Neural cell (in vitro differentiated cells): ENCODE data around the gene OST4. TPM values are rescaled to one million over a fixed set of nuclear protein-coding genes. Genes with fewer than 3 reads are reported as not detected.

Experiments
- H2AFZ ChIP-seq: fragments of 200-600, 300-800 bp; sonication (generic), shearing (Covaris generic); 2 replicates; pipeline ENCODE4 v1.6.0; 2014; ENCODE audit warnings: low read depth, mild to moderate bottlenecking, antibody characterized with exemption, low read length, moderate library complexity
- H3F3A ChIP-seq: fragments of 200-600 bp; shearing (Covaris generic); 2 replicates; pipeline ENCODE4 v1.6.1; 2016; ENCODE audit warnings: mild to moderate bottlenecking, moderate library complexity, mixed read lengths, antibody characterized with exemption, low read length; ENCODE audit not compliant: insufficient read depth, poor library complexity, severe bottlenecking
- H3K27ac ChIP-seq: fragments of 200-600, 300-800 bp; sonication (generic), shearing (Covaris generic); 2 replicates; pipeline ENCODE4 v1.5.1; 2014; ENCODE audit warnings: mild to moderate bottlenecking, low read length, moderate library complexity
- H3K27me3 ChIP-seq: fragments of 300-800, 200-600 bp; sonication (generic), shearing (Covaris generic); 2 replicates; pipeline ENCODE4 v1.6.0; 2014; ENCODE audit warnings: mild to moderate bottlenecking, low read depth, low read length, moderate library complexity; ENCODE audit not compliant: insufficient read depth
- H3K36me3 ChIP-seq: fragments of 300-800, 200-600 bp; sonication (generic), shearing (Covaris generic); 2 replicates; pipeline ENCODE4 v1.5.1; 2014; ENCODE audit warnings: mild to moderate bottlenecking, antibody characterized with exemption, low read length, moderate library complexity; ENCODE audit not compliant: insufficient read depth
- H3K4me2 ChIP-seq: fragments of 300-800, 200-600 bp; sonication (generic), shearing (Covaris generic); 2 replicates; pipeline ENCODE4 v1.6.0; 2014; ENCODE audit warnings: mild to moderate bottlenecking, low read length
- H3K4me3 ChIP-seq: fragments of 300-800, 200-600 bp; sonication (generic), shearing (Covaris generic); 2 replicates; pipeline ENCODE4 v1.5.1; 2014; ENCODE audit warnings: mild to moderate bottlenecking, low read length, moderate library complexity
- H3K79me2 ChIP-seq: fragments of 200-600 bp; shearing (Covaris generic); replicated peaks from 2 replicates; pipeline ENCODE4 v1.6.0; 2014; ENCODE audit warnings: mild to moderate bottlenecking, low read length, moderate library complexity; ENCODE audit not compliant: insufficient read depth
- H3K9ac ChIP-seq: fragments of 300-800, 200-600 bp; sonication (generic), shearing (Covaris generic); 2 replicates; pipeline ENCODE4 v1.6.1; 2016; ENCODE audit warnings: mild to moderate bottlenecking, low read length, mixed read lengths
- H3K9me2 ChIP-seq: fragments of 200-600 bp; shearing (Covaris generic); 2 replicates; pipeline ENCODE4 v1.6.1; 2016; ENCODE audit warnings: mild to moderate bottlenecking, low read length, mixed read lengths; ENCODE audit not compliant: insufficient read depth
- H3K9me3 ChIP-seq: fragments of 200-600, 300-800 bp; sonication (generic), shearing (Covaris generic); 2 replicates; pipeline ENCODE4 v1.6.1; 2016; ENCODE audit warnings: mild to moderate bottlenecking, mixed run types, low read length, moderate library complexity, mixed read lengths
- H4K20me1 ChIP-seq: fragments of 200-600 bp; shearing (Covaris generic); 2 replicates; pipeline ENCODE4 v1.6.1; 2016; ENCODE audit warnings: mild to moderate bottlenecking, mixed run types; ENCODE audit not compliant: insufficient read depth
- EP300 ChIP-seq: fragments of 450-650 bp; conservative IDR thresholded peaks from 2 replicates; pipeline ENCODE4 v1.6.1; 2014; ENCODE audit warnings: antibody characterized with exemption, mild to moderate bottlenecking, moderate library complexity; ENCODE audit not compliant: poor library complexity, severe bottlenecking
- EZH2 ChIP-seq: fragments of 200-600, 300-800 bp; shearing (Covaris generic), sonication (generic); IDR thresholded peaks from 2 replicates; pipeline ENCODE4 v1.6.1; 2014; ENCODE audit warnings: antibody characterized with exemption, low read length, borderline replicate concordance, mild to moderate bottlenecking; ENCODE audit not compliant: insufficient read depth, poor library complexity, severe bottlenecking
- MXI1 ChIP-seq: fragments of 450-650 bp; conservative IDR thresholded peaks from 2 replicates; pipeline ENCODE4 v1.6.1; 2014; ENCODE audit warnings: antibody characterized with exemption, mild to moderate bottlenecking; ENCODE audit not compliant: poor library complexity, severe bottlenecking
- POLR2AphosphoS5 ChIP-seq: IDR thresholded peaks from 2 replicates; pipeline ENCODE4 v1.6.1; 2012
- RAD21 ChIP-seq: fragments of 450-650 bp; conservative IDR thresholded peaks from 2 replicates; pipeline ENCODE4 v1.6.1; 2014; ENCODE audit warnings: antibody characterized with exemption, mild to moderate bottlenecking, moderate library complexity
- REST ChIP-seq: IDR thresholded peaks from 2 replicates; pipeline ENCODE4 v1.6.1; 2012; ENCODE audit warnings: borderline replicate concordance
- SMC3 ChIP-seq: fragments of 450-650 bp; conservative IDR thresholded peaks from 2 replicates; pipeline ENCODE4 v1.6.1; 2014; ENCODE audit warnings: antibody characterized with exemption, mild to moderate bottlenecking, moderate library complexity; ENCODE audit not compliant: poor library complexity
- TAF1 ChIP-seq: IDR thresholded peaks from 2 replicates; pipeline ENCODE4 v1.6.1; 2012; ENCODE audit warnings: low read depth
- polyA plus RNA-seq: library from polyadenylated mRNA; depleted of rRNA; stranded (reverse); fragments of >200 nt; gene quantifications from 2 replicates; pipeline ENCODE4 v1.2.3, GENCODE V29; 2014
- TF ChIP-seq, protein P1 (sequence below): fragments of 450-650 bp; IDR thresholded peaks from 2 replicates; pipeline ENCODE4 v1.5.1; 2014; ENCODE audit warnings: antibody characterized with exemption, mild to moderate bottlenecking, moderate library complexity; ENCODE audit not compliant: poor library complexity, severe bottlenecking

Gene OST4
- polyA plus RNA-seq, 1 donor from 2014 or later: 263 TPM

- H3K4me3 ChIP-seq: no peak overlapping the region
- H3K79me2 ChIP-seq: no peaks in the 10 kb centered on the region
- no peaks in the 10 kb centered on the region for H3F3A ChIP-seq
- H2AFZ ChIP-seq: no peak overlapping the region
- H3K9ac ChIP-seq: no peak overlapping the region
- H3K27me3 ChIP-seq: no peaks in the 10 kb centered on the region
- no peaks in the 10 kb centered on the region for H3K36me3 ChIP-seq
- no peaks in the 10 kb centered on the region for H4K20me1 ChIP-seq
- TF ChIP-seq POLR2AphosphoS5 (no peak), TAF1 (no peak), RAD21 (no peak), REST (no peak)
- no peaks in the 10 kb centered on the region for H3K9me3 ChIP-seq
- H3K27ac ChIP-seq: no peak overlapping the region
- H3K4me2 ChIP-seq: no peak overlapping the region
- H3K9me2 ChIP-seq: no peaks in the 10 kb centered on the region
Observed at GRCh38 chr2:27109083-27109482, 37.6 kb upstream of the OST4 start.

GRCh38 chr2:27108221-27108620, 36.8 kb upstream of the OST4 start:
- TF ChIP-seq EP300: no peak
- TF ChIP-seq SMC3: no peak
- TF ChIP-seq TAF1: no peak
- no peak for TF ChIP-seq RAD21
- no peak for TF ChIP-seq EZH2
- no peak for TF ChIP-seq REST
- TF ChIP-seq MXI1: no peak
- TF ChIP-seq, protein P1, sequence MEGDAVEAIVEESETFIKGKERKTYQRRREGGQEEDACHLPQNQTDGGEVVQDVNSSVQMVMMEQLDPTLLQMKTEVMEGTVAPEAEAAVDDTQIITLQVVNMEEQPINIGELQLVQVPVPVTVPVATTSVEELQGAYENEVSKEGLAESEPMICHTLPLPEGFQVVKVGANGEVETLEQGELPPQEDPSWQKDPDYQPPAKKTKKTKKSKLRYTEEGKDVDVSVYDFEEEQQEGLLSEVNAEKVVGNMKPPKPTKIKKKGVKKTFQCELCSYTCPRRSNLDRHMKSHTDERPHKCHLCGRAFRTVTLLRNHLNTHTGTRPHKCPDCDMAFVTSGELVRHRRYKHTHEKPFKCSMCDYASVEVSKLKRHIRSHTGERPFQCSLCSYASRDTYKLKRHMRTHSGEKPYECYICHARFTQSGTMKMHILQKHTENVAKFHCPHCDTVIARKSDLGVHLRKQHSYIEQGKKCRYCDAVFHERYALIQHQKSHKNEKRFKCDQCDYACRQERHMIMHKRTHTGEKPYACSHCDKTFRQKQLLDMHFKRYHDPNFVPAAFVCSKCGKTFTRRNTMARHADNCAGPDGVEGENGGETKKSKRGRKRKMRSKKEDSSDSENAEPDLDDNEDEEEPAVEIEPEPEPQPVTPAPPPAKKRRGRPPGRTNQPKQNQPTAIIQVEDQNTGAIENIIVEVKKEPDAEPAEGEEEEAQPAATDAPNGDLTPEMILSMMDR: no peak
- no peak for TF ChIP-seq POLR2AphosphoS5
- no peak overlapping the region for H3K27ac ChIP-seq
- H3F3A ChIP-seq: no peaks in the 10 kb centered on the region
- no peaks in the 10 kb centered on the region for H3K9me3 ChIP-seq
- H2AFZ ChIP-seq: no peak overlapping the region
- H3K4me2 ChIP-seq: no peak overlapping the region
- no peak overlapping the region for H3K9ac ChIP-seq
- no peaks in the 10 kb centered on the region for H3K9me2 ChIP-seq
- no peak overlapping the region for H3K4me3 ChIP-seq
- no peaks in the 10 kb centered on the region for H3K27me3 ChIP-seq
- H4K20me1 ChIP-seq: no peaks in the 10 kb centered on the region
- no peaks in the 10 kb centered on the region for H3K36me3 ChIP-seq
- H3K79me2 ChIP-seq: no peaks in the 10 kb centered on the region
